Naive thymus-derived CD8-positive, alpha-beta T cell (primary cell): Measurements from ENCODE around the gene HAVCR2. TPM values are rescaled to one million over a fixed set of nuclear protein-coding genes. Genes with fewer than 3 reads are reported as not detected.

Experiments
- ATAC-seq, 2 donors: fragments of 150-1000 bp; cut with Tn5 transposase in 1 of 2; sonication (Bioruptor Pico), chemical (Tn5 transposase) in 1 of 2; 1 replicate in 1 of 2; 2 replicates in 1 of 2; pipeline ENCODE4 v1.10.0; 2021; ENCODE audit warnings: mild to moderate bottlenecking in 2 of 2, moderate library complexity in 2 of 2
- POLR2A ChIA-PET: fragments of 350-600 bp; sonication (Branson Sonifier 250); formaldehyde crosslinking; loops from one replicate; lab custom pipeline; 2021; ENCODE audit warnings: antibody characterized with exemption; lab: Charles Lee
- DNase-seq, 10 donors: peaks; one replicate each; pipeline versions ENCODE4 v3.0.0 to v3.0.0-alpha.2; 2020 to 2022
- H3K27ac Mint-ChIP-seq, 10 donors: one replicate each; pipeline ENCODE4 v1.8.0; 2020 to 2022; ENCODE audit warnings: mild to moderate bottlenecking in 10 of 10, mixed read lengths in 10 of 10, moderate library complexity in 4 of 10, inconsistent platforms in 1 of 10
- H3K27me3 Mint-ChIP-seq, 5 donors: one replicate each; pipeline ENCODE4 v1.8.0; 2021 to 2022; ENCODE audit warnings: mixed read lengths in 5 of 5
- H3K36me3 Mint-ChIP-seq, 3 donors: one replicate each; pipeline ENCODE4 v1.8.0; 2020 to 2022; ENCODE audit warnings: mixed read lengths in 3 of 3, mild to moderate bottlenecking in 2 of 3, inconsistent platforms in 1 of 3
- H3K4me1 Mint-ChIP-seq, 4 donors: one replicate each; pipeline ENCODE4 v1.8.0; 2021 to 2022; ENCODE audit warnings: mixed read lengths in 4 of 4
- H3K4me3 Mint-ChIP-seq, 10 donors: one replicate each; pipeline ENCODE4 v1.8.0; 2020 to 2022; ENCODE audit warnings: mild to moderate bottlenecking in 10 of 10, mixed read lengths in 10 of 10, moderate library complexity in 6 of 10, inconsistent platforms in 1 of 10
- H3K9me3 Mint-ChIP-seq, 9 donors: one replicate each; pipeline ENCODE4 v1.8.0; 2020 to 2022; ENCODE audit warnings: mixed read lengths in 9 of 9, mild to moderate bottlenecking in 3 of 9, inconsistent platforms in 1 of 9, moderate library complexity in 1 of 9
- polyA plus RNA-seq, 3 donors: library from polyadenylated mRNA; unstranded; fragments of 300-500 nt; fragmentation: Illumina TruSeq; gene quantifications; one replicate each; pipeline ENCODE4 v1.2.3, GENCODE V29; 2021
- total RNA-seq, 8 experiments: library from RNA in 2 of 8; stranded (reverse) in 2 of 8; gene quantifications; one replicate each; pipeline ENCODE4 v1.2.3 and lab custom pipeline; 2021 to 2026

The HAVCR2 gene
- total RNA-seq (1 to 10 TPM; 5.4 to 8.1 TPM), polyA plus RNA-seq (1 to 10 TPM; 4.4 to 8.9 (median 5.4) TPM), total RNA-seq (lab: John Stamatoyannopoulos, UW) (2.7 to 11.8 (median 4.9) reads per million in 6 experiments)

DNA sequence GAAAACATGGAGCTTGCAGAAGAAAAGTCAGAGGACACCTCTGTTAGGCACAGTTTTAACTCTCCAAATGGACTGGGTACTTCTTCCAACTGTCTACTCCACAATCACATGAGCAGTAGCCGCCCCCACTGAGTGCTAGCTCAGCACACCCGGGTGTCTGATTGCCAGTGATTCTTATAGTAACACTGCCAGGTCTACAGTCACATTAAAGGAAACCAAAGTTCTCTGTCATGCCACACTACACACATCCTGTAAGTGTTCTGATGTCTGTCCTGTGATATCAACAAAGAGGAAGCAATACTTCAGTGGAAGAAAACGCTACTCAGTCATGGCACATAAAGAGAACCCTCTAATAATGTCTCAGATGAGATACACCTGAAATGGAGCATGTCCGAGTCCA is at the start of gene HAVCR2:
Gene HAVCR2, minus strand, starts transcription at position 69 of the 400 bp plus-strand sequence. Its CDS starts 61 bp downstream, at position 8.
- Mint-ChIP-seq H3K36me3 (peaks cover 0 to 13% (median 6%) of the 10 kb centered on the region in 3 donors), H3K27ac (peak within 1 kb of the TSS; percentile 78 to 96 (median 92)), H3K4me1 (peaks cover 18 to 59% (median 42%) of the 10 kb centered on the region in 4 donors), H3K9me3 (no peaks in the 10 kb centered on the region), H3K4me3 (peak within 1 kb of the TSS; percentile 68 to 89 (median 84)), H3K27me3 (no peaks in the 10 kb centered on the region)
- POLR2A ChIA-PET = interaction anchor here (0.6 to 3.9 kb wide), 2 partner anchors 13 to 34 kb away, joined by 3 to 17 read pairs; partner anchors contain the start of gene MED7
- ATAC-seq (peak; percentile 95 to 97), DNase-seq (peak in 9 of 10 donors; percentile 10 to 72 (median 45))

GRCh38 chr5:157157293-157157891 is 48.5 kb upstream of the HAVCR2 start:
- POLR2A ChIA-PET = interaction anchor here (0.7 to 2.3 kb wide), 11 partner anchors 8 to 62 kb away, joined by 3 to 14 read pairs (median 3); partner anchors contain the start of gene GARIN3
- H3K9me3 Mint-ChIP-seq = no peaks in the 10 kb centered on the region
- peak overlapping the region in 1 of 10 donors; percentile 16 for H3K4me3 Mint-ChIP-seq
- H3K4me1 Mint-ChIP-seq = peaks cover 40 to 73% (median 67%) of the 10 kb centered on the region in 4 donors
- H3K27ac Mint-ChIP-seq = peak overlapping the region in 4 of 10 donors; percentile 16 to 87 (median 74)
- H3K27me3 Mint-ChIP-seq = no peaks in the 10 kb centered on the region
- no peak for DNase-seq
- H3K36me3 Mint-ChIP-seq = no peaks in the 10 kb centered on the region
- ATAC-seq = no peak

GRCh38 chr5:157155297-157155696 is 46.5 kb upstream of the HAVCR2 start:
- Mint-ChIP-seq H3K4me1 (peaks cover 39 to 80% (median 73%) of the 10 kb centered on the region in 4 donors), H3K27ac (peak overlapping the region in 9 of 10 donors; percentile 61 to 97 (median 90)), H3K9me3 (no peaks in the 10 kb centered on the region), H3K36me3 (no peaks in the 10 kb centered on the region), H3K27me3 (no peaks in the 10 kb centered on the region), H3K4me3 (peak overlapping the region; percentile 71 to 90 (median 80))
- POLR2A ChIA-PET = interaction anchor here (0.7 to 4.7 kb wide), 9 partner anchors 12 to 154 kb away, joined by 3 to 50 read pairs (median 4); partner anchors contain the start of genes ITK and MED7
- DNase-seq = no peak
- no peak for ATAC-seq

DNA sequence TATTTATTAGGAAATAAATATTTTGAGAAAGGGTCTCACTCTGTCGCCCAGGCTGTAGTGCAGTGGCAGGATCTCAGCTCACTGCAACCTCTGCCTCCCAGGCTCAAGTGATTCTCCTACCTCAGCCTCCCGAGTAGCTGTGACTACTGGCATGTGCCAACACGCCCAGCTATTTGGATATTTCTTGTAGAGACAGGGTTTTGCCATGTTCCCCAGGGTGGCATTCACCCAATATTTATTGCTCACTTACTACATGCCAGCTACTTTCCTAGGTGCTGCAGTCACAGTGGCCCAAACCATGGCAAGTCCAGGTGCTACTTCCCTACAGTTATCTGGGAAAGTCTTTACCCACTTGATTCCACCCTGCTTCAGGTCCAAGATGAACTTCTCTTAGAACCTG is 42.2 kb upstream of the HAVCR2 start:
- POLR2A ChIA-PET = interaction anchor here (1.0 to 2.1 kb wide), 4 partner anchors 21 to 142 kb away, joined by 3 to 8 read pairs (median 5); no protein-coding TSS in a partner anchor
- Mint-ChIP-seq H3K4me1 (peaks cover 30 to 65% (median 58%) of the 10 kb centered on the region in 4 donors), H3K9me3 (no peaks in the 10 kb centered on the region), H3K4me3 (no peak overlapping the region), H3K27ac (peak overlapping the region in 8 of 10 donors; percentile 18 to 80 (median 46)), H3K36me3 (no peaks in the 10 kb centered on the region), H3K27me3 (no peaks in the 10 kb centered on the region)
- DNase-seq = no peak
- no peak for ATAC-seq

DNA sequence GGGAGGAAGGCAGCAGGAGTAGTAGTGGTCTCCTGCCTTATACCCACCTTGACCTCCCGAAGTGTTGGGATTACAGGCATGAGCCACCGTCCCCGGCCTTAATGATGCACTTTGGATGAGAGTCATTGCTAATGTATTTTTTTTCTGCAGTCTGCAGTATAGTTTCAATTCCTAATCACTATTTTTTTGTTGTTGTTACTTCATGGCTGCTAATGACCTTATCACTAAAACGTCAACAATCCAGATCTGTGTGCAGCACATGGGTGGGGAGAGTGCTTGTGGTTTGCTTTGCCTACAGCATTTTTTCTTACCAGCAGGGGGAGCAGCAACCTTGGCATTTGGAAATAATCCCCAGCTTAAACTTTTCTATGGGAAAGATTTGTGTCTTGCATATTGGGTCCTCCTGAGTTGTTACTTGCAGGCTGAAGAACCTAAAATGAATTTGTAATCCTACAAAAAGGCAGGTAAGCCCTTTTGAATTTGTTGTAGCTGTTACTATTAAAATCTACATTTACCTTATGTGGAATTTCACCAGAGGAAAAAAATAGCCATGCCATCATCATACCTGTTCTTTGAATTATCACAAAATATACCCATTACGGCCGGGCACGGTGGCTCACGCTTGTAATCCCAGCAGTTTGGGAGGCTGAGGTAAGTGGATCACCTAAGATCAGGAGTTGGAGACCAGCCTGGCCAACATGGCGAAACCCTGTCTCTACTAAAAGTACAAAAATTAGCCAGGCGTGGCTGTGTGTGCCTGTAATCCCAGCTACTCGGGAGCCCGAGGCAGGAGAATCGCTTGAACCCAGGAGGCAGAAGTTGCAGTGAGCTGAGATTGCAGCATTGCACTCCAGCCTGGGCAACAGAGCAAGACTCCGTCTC is 40.1 kb upstream of the HAVCR2 start:
- peaks cover 17 to 48% (median 43%) of the 10 kb centered on the region in 4 donors for H3K4me1 Mint-ChIP-seq
- H3K9me3 Mint-ChIP-seq = no peaks in the 10 kb centered on the region
- H3K27me3 Mint-ChIP-seq = no peaks in the 10 kb centered on the region
- POLR2A ChIA-PET = interaction anchor here (0.6 to 2.6 kb wide), 24 partner anchors 8 to 164 kb away, joined by 3 to 16 read pairs (median 4); partner anchors contain the start of gene ITK
- H3K36me3 Mint-ChIP-seq = no peaks in the 10 kb centered on the region
- ATAC-seq (peak; percentile 72 to 78), DNase-seq (peak; percentile 55 to 87 (median 81))
- H3K27ac Mint-ChIP-seq = peak overlapping the region; percentile 34 to 91 (median 74)
- H3K4me3 Mint-ChIP-seq = peak overlapping the region in 6 of 10 donors; percentile 1 to 55 (median 19)

DNA sequence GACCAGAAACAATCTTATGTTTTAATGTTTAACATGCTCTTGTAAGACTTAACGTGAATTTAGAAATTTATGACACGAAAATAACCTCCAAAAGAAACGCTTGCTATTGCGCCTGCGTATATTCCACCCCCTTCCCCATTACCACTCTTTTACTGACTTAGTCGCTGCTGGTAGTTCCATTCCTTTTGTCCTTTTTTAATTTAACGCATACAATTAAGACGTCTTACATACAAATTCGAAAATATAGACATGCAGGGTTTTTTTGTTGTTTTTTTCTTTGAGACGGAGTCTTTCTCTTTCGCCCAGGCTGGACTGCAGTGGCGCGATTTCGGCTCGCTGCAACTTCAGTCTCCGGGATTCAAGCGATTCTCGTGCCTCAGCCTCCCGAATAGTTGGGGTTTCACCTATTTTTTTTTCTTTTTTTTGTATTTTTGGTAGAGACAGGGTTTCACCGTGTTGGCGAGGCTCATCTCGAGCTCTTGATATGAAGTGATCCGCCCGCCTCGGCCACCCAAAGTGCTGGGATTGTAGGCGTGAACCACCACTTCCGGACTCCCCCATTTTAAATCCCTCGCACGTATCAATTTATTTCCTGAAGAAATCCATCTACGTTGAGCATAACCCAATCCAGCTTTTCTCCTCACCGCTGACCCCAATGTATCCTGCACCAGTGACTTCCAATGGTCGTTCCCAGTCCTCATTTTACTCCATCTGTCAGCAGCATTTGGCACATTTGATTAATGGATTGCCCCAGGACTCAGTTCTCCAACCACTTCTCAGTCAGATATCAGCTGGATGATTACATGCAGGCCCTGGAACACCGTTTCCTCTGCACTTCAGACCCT is 34.5 kb upstream of the HAVCR2 start:
- POLR2A ChIA-PET = interaction anchor here (0.8 to 3.2 kb wide), 45 partner anchors 9 to 588 kb away, joined by 3 to 31 read pairs (median 6); partner anchors contain the start of genes HAVCR2, ITK and THG1L
- Mint-ChIP-seq H3K27me3 (no peaks in the 10 kb centered on the region), H3K4me1 (peaks cover 16 to 43% (median 41%) of the 10 kb centered on the region in 4 donors), H3K27ac (peak overlapping the region; percentile 93 to 100 (median 97)), H3K4me3 (peak overlapping the region; percentile 92 to 99 (median 96)), H3K9me3 (peaks cover 0 to 5% (median 0%) of the 10 kb centered on the region in 9 donors), H3K36me3 (peaks cover 15 to 23% (median 21%) of the 10 kb centered on the region in 3 donors)
- DNase-seq = peak in 7 of 10 donors; percentile 18 to 76 (median 23)
- peak; percentile 57 to 58 for ATAC-seq

GRCh38 chr5:157142317-157143126 is 33.7 kb upstream of the HAVCR2 start, which contains the start of gene MED7:
TSS of gene MED7 (minus strand) at chr5:157142865. CDS start at chr5:157139431, 3,434 bp downstream.
- Mint-ChIP-seq H3K27me3 (no peaks in the 10 kb centered on the region), H3K4me1 (peaks cover 16 to 38% (median 35%) of the 10 kb centered on the region in 4 donors), H3K4me3 (peak within 1 kb of the TSS; percentile 92 to 99 (median 96)), H3K27ac (peak within 1 kb of the TSS; percentile 93 to 100 (median 97)), H3K9me3 (peaks cover 0 to 5% (median 0%) of the 10 kb centered on the region in 9 donors), H3K36me3 (peaks cover 16 to 32% (median 29%) of the 10 kb centered on the region in 3 donors)
- POLR2A ChIA-PET = interaction anchor here (0.8 to 3.2 kb wide), 50 partner anchors 8 to 589 kb away, joined by 3 to 31 read pairs (median 5); partner anchors contain the start of genes HAVCR2, ITK and THG1L
- peak; percentile 95 to 96 for ATAC-seq
- DNase-seq = peak; percentile 71 to 98 (median 93)

DNA sequence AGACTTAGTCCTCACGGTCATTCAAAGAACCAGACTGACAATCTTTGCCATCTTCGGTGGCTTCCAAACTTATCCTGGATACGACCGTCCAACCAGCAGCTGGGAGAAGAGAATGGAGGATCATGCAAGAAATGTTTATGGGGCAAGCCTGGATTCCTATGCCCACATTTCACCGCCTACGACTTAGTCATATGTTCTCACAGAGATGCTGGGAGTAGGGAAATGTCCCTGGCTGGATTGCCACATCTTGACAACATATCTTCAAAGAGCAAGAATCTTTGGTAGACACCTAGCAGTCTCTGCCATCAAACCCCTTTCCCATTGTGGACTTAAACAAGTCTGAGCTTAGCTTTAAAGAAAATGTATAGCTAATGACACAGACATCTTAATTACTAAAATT is 28.8 kb upstream of the HAVCR2 start:
- no peak for DNase-seq
- peaks cover 0 to 5% (median 0%) of the 10 kb centered on the region in 9 donors for H3K9me3 Mint-ChIP-seq
- peak overlapping the region in 5 of 10 donors; percentile 21 to 87 (median 53) for H3K27ac Mint-ChIP-seq
- H3K27me3 Mint-ChIP-seq = no peaks in the 10 kb centered on the region
- H3K4me3 Mint-ChIP-seq = no peak overlapping the region
- H3K4me1 Mint-ChIP-seq = peaks cover 15 to 44% (median 40%) of the 10 kb centered on the region in 4 donors
- no peak for ATAC-seq
- POLR2A ChIA-PET = interaction anchor here (0.6 kb wide), 1 partner anchor 27 kb away, joined by 4 read pairs; no protein-coding TSS in a partner anchor
- peaks cover 16 to 38% (median 37%) of the 10 kb centered on the region in 3 donors for H3K36me3 Mint-ChIP-seq

DNA sequence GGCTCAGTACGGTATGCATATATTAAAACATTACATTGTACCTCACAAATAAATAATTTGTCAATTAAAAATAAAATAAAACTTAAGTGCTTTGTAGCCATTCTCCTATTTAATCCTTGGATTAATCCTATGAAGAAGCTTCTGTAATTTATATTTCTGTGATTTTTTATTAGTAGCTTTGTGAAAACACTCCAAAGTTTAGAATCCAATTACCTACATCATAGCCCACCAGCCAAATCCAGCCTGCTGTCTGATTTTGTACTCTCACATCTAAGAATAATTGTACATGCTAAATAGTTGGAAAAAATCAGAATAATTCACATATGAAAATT is 23.4 kb upstream of the HAVCR2 start:
- peaks cover 8 to 29% (median 23%) of the 10 kb centered on the region in 4 donors for H3K4me1 Mint-ChIP-seq
- H3K36me3 Mint-ChIP-seq = peaks cover 0 to 6% (median 3%) of the 10 kb centered on the region in 3 donors
- H3K9me3 Mint-ChIP-seq = no peaks in the 10 kb centered on the region
- ATAC-seq = no peak
- no peak for DNase-seq
- no peaks in the 10 kb centered on the region for H3K27me3 Mint-ChIP-seq
- POLR2A ChIA-PET = interaction anchor here (0.8 to 2.1 kb wide), 3 partner anchors 10 to 198 kb away, joined by 3 to 23 read pairs (median 3); partner anchors contain the start of gene MED7
- H3K4me3 Mint-ChIP-seq = no peak overlapping the region
- H3K27ac Mint-ChIP-seq = no peak overlapping the region

DNA sequence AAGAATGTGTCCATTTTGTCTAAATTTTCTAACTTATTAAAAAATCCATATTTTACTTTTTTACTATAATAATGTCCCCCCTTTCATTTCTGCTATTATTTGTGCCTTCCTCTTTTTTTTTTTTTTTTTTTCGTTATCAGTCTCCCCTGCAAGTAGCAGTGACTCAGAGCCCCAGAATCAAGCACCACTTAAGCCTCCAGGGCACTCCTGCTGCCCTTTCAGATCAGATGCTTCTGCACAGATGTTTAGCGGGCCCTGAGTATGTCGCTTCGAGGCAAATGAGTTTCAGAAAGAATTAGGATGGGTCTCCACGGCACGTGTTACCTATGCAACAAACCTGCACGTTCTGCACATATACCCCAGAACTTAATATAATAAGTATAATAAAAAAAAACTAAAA is 22.1 kb upstream of the HAVCR2 start:
- Mint-ChIP-seq H3K9me3 (no peaks in the 10 kb centered on the region), H3K4me3 (no peak overlapping the region), H3K27me3 (no peaks in the 10 kb centered on the region), H3K27ac (peak overlapping the region in 1 of 10 donors; percentile 65), H3K4me1 (peaks cover 5 to 25% (median 19%) of the 10 kb centered on the region in 4 donors), H3K36me3 (no peaks in the 10 kb centered on the region)
- POLR2A ChIA-PET = interaction anchor here (0.7 kb wide), 3 partner anchors 202 to 1178 kb away, joined by 3 to 6 read pairs (median 5); no protein-coding TSS in a partner anchor
- DNase-seq (no peak), ATAC-seq (no peak)
